CD14-positive monocyte (primary cell): ENCODE data around the gene MFGE8. TPM values are rescaled to one million over a fixed set of nuclear protein-coding genes. Genes with fewer than 3 reads are reported as not detected.

Source experiments
- DNase-seq, 3 donors: peaks; one replicate each; pipeline ENCODE4 v3.0.0-alpha.2; 2011 to 2022
- H2AFZ ChIP-seq: 2 replicates; pipeline ENCODE4 v1.6.0; 2012; ENCODE audit warnings: mild to moderate bottlenecking, low read depth, low read length, inconsistent platforms; ENCODE audit not compliant: insufficient read depth, poor library complexity, severe bottlenecking
- H3K27ac ChIP-seq, 2 donors: 1 replicate in 1 of 2; 2 replicates in 1 of 2; pipeline ENCODE4 v1.5.1; 2012 to 2013; ENCODE audit warnings: low read length in 2 of 2, control low read depth in 1 of 2, inconsistent platforms in 1 of 2, low read depth in 1 of 2, mild to moderate bottlenecking in 1 of 2
- H3K27me3 ChIP-seq, 2 donors: one replicate each; pipeline versions ENCODE4 v1.6.0 to v1.6.1; 2011 to 2013; ENCODE audit warnings: low read length in 2 of 2; ENCODE audit not compliant: control insufficient read depth in 2 of 2, insufficient read depth in 2 of 2
- H3K36me3 ChIP-seq, 2 donors: replicated peaks in 1 of 2; 1 replicate in 1 of 2; 2 replicates in 1 of 2; pipeline versions ENCODE4 v1.5.1 to v1.6.1; 2012 to 2013; ENCODE audit warnings: low read length in 2 of 2, control low read depth in 1 of 2, inconsistent platforms in 1 of 2, mild to moderate bottlenecking in 1 of 2; ENCODE audit not compliant: insufficient read depth in 2 of 2, control insufficient read depth in 1 of 2
- H3K4me1 ChIP-seq, 2 donors: 1 replicate in 1 of 2; 2 replicates in 1 of 2; pipeline versions ENCODE4 v1.5.1 to v1.6.1; 2012 to 2013; ENCODE audit warnings: low read length in 2 of 2, control low read depth in 1 of 2, inconsistent platforms in 1 of 2, mild to moderate bottlenecking in 1 of 2, moderate library complexity in 1 of 2; ENCODE audit not compliant: insufficient read depth in 2 of 2, control insufficient read depth in 1 of 2
- H3K4me2 ChIP-seq: replicated peaks from 2 replicates; pipeline ENCODE3; 2012; ENCODE audit warnings: low read length, moderate library complexity, mild to moderate bottlenecking; ENCODE audit not compliant: poor library complexity, severe bottlenecking; ENCODE audit errors: extremely low read depth
- H3K4me3 ChIP-seq, 3 experiments: fragments of 200-600 bp in 1 of 3; sonication (generic) in 1 of 3; replicated peaks in 1 of 3; 1 replicate in 2 of 3; 2 replicates in 1 of 3; pipeline ENCODE4 v1.5.1; 2011 to 2013; ENCODE audit warnings: low read length in 3 of 3, mild to moderate bottlenecking in 3 of 3, control low read depth in 2 of 3, low read depth in 2 of 3, inconsistent platforms in 1 of 3, moderate library complexity in 1 of 3
- H3K79me2 ChIP-seq: 2 replicates; pipeline ENCODE4 v1.6.0; 2012; ENCODE audit warnings: mild to moderate bottlenecking, control low read depth, inconsistent platforms, low read length, moderate library complexity; ENCODE audit not compliant: insufficient read depth
- H3K9ac ChIP-seq: 2 replicates; pipeline ENCODE4 v1.6.0; 2017; ENCODE audit warnings: low read length, mild to moderate bottlenecking; ENCODE audit not compliant: insufficient read depth, poor library complexity, severe bottlenecking
- H3K9me3 ChIP-seq, 2 donors: replicated peaks in 1 of 2; 1 replicate in 1 of 2; 2 replicates in 1 of 2; pipeline versions ENCODE4 v1.5.1 to v1.6.1; 2012 to 2013; ENCODE audit warnings: low read length in 2 of 2, control low read depth in 1 of 2; ENCODE audit not compliant: control insufficient read depth in 1 of 2, insufficient read depth in 1 of 2
- H4K20me1 ChIP-seq: 2 replicates; pipeline ENCODE4 v1.6.0; 2012; ENCODE audit warnings: mild to moderate bottlenecking, low read length, control low read depth, moderate library complexity; ENCODE audit not compliant: insufficient read depth
- H3K27ac Mint-ChIP-seq, 7 donors: one replicate each; pipeline ENCODE4 v1.8.0; 2020; ENCODE audit warnings: mild to moderate bottlenecking in 7 of 7, mixed read lengths in 7 of 7, moderate library complexity in 6 of 7, inconsistent platforms in 2 of 7
- H3K27me3 Mint-ChIP-seq, 3 donors: one replicate each; pipeline ENCODE4 v1.8.0; 2021 to 2022; ENCODE audit warnings: low read depth in 3 of 3, mild to moderate bottlenecking in 3 of 3, mixed read lengths in 3 of 3, moderate library complexity in 3 of 3, inconsistent platforms in 1 of 3
- H3K36me3 Mint-ChIP-seq, 2 donors: one replicate each; pipeline ENCODE4 v1.8.0; 2020; ENCODE audit warnings: mixed read lengths in 2 of 2, inconsistent platforms in 1 of 2, mild to moderate bottlenecking in 1 of 2
- H3K4me1 Mint-ChIP-seq: one replicate; pipeline ENCODE4 v1.8.0; 2020; ENCODE audit warnings: mild to moderate bottlenecking, mixed read lengths
- H3K4me3 Mint-ChIP-seq, 2 donors: one replicate each; pipeline ENCODE4 v1.8.0; 2020; ENCODE audit warnings: mild to moderate bottlenecking in 2 of 2, mixed read lengths in 2 of 2, moderate library complexity in 1 of 2
- H3K9me3 Mint-ChIP-seq, 7 donors: one replicate each; pipeline ENCODE4 v1.8.0; 2020 to 2022; ENCODE audit warnings: mixed read lengths in 7 of 7, mild to moderate bottlenecking in 6 of 7, moderate library complexity in 6 of 7, inconsistent platforms in 2 of 7
- WGBS: methylation state at CpG from one replicate; pipeline ENCODE4 v1.1.5; 2013; ENCODE audit warnings: missing lambda C conversion rate; ENCODE audit not compliant: insufficient coverage; 5-methylcytosine and 5-hydroxymethylcytosine counted together
- intact Hi-C, 2 donors: fragments of 100-400 bp; cut with micrococcal nuclease; formaldehyde crosslinking; loops; one replicate each; pipeline versions ENCODE4 v1.15.0 to v1.15.1; 2023
- polyA plus RNA-seq, 3 donors: library from polyadenylated mRNA; depleted of rRNA in 1 of 3; unstranded in 2 of 3; stranded (reverse) in 1 of 3; fragments of 300-500 nt in 2 of 3; fragments of >200 nt in 1 of 3; fragmentation: Illumina TruSeq in 2 of 3; gene quantifications; 1 replicate in 2 of 3; 2 replicates in 1 of 3; pipeline ENCODE4 v1.2.3, GENCODE V29; 2012 to 2021
- TF ChIP-seq, protein P1 (sequence below): fragments of 200-600 bp; IDR thresholded peaks from one replicate; pipeline ENCODE4 v1.8.0; 2022; ENCODE audit warnings: antibody characterized with exemption, mild to moderate bottlenecking

The MFGE8 gene
- polyA plus RNA-seq, 3 donors: 2.7 TPM; not detected in 2

GRCh38 chr15:88918738-88919137, 5.6 kb upstream of the MFGE8 start:
- H3K36me3 Mint-ChIP-seq: no peaks in the 10 kb centered on the region

GRCh38 chr15:88917760-88918159, 4.6 kb upstream of the MFGE8 start:
- no CpG with 5 or more reads among the region's 5 CpGs for WGBS
- Mint-ChIP-seq H3K27ac (no peak overlapping the region), H3K36me3 (no peaks in the 10 kb centered on the region), H3K4me3 (no peak overlapping the region), H3K9me3 (no peaks in the 10 kb centered on the region), H3K27me3 (peaks cover 0 to 6% (median 6%) of the 10 kb centered on the region in 3 donors), H3K4me1 (peaks cover 23% of the 10 kb centered on the region)
- Histone ChIP-seq H3K27ac (no peak overlapping the region), H4K20me1 (no peaks in the 10 kb centered on the region), H3K9ac (no peak overlapping the region), H3K27me3 (peaks cover 0 to 2% of the 10 kb centered on the region in 2 donors), H2AFZ (no peak overlapping the region), H3K36me3 (no peaks in the 10 kb centered on the region), H3K4me3 (no peak overlapping the region), H3K4me1 (peaks cover 7 to 14% of the 10 kb centered on the region in 2 donors), H3K79me2 (no peaks in the 10 kb centered on the region), H3K4me2 (no peak overlapping the region), H3K9me3 (no peaks in the 10 kb centered on the region)
- DNase-seq: no peak
- TF ChIP-seq, protein P1, sequence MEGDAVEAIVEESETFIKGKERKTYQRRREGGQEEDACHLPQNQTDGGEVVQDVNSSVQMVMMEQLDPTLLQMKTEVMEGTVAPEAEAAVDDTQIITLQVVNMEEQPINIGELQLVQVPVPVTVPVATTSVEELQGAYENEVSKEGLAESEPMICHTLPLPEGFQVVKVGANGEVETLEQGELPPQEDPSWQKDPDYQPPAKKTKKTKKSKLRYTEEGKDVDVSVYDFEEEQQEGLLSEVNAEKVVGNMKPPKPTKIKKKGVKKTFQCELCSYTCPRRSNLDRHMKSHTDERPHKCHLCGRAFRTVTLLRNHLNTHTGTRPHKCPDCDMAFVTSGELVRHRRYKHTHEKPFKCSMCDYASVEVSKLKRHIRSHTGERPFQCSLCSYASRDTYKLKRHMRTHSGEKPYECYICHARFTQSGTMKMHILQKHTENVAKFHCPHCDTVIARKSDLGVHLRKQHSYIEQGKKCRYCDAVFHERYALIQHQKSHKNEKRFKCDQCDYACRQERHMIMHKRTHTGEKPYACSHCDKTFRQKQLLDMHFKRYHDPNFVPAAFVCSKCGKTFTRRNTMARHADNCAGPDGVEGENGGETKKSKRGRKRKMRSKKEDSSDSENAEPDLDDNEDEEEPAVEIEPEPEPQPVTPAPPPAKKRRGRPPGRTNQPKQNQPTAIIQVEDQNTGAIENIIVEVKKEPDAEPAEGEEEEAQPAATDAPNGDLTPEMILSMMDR: no peak
- intact Hi-C loops: no loop called here

More at GRCh38 chr15:88918738-88919137, 5.6 kb upstream of the MFGE8 start:
- Histone ChIP-seq H4K20me1 (no peaks in the 10 kb centered on the region), H3K4me1 (peaks cover under 1 to 14% of the 10 kb centered on the region in 2 donors), H3K36me3 (no peaks in the 10 kb centered on the region), H3K79me2 (no peaks in the 10 kb centered on the region), H3K27ac (no peak overlapping the region), H3K9me3 (no peaks in the 10 kb centered on the region), H2AFZ (no peak overlapping the region), H3K27me3 (no peaks in the 10 kb centered on the region), H3K9ac (no peak overlapping the region), H3K4me3 (no peak overlapping the region), H3K4me2 (no peak overlapping the region)
- Mint-ChIP-seq H3K4me3 (no peak overlapping the region), H3K27me3 (peaks cover 0 to 6% (median 3%) of the 10 kb centered on the region in 3 donors), H3K4me1 (peaks cover 18% of the 10 kb centered on the region), H3K27ac (peak overlapping the region in 2 of 7 donors; percentile 51 to 63), H3K9me3 (no peaks in the 10 kb centered on the region)
- WGBS: 5% methylated on average over 4 of the region's 4 CpGs
- intact Hi-C loops: no loop called here
- TF ChIP-seq, protein P1: no peak
- DNase-seq: peak; percentile 24 to 46 (median 35)
